Activated CD4-positive, alpha-beta T cell treated with anti-CD3 and anti-CD28 coated beads for 36 hours (primary cell): ENCODE data around the gene ERICH6B. TPM values are rescaled to one million over a fixed set of nuclear protein-coding genes. Genes with fewer than 3 reads are reported as not detected.
"Not testable (repeated sequence)": the region's sequence is repeated elsewhere in the genome, so short reads cannot be mapped to it uniquely, and the experiment has no call there.

Experiments used
- ATAC-seq: fragments of 200-7000 bp; cut with Tn5 transposase; one replicate; pipeline ENCODE4 v1.10.0; 2021; ENCODE audit warnings: mild to moderate bottlenecking, moderate library complexity
- CTCF ChIA-PET: fragments of 350-600 bp; sonication (Branson Sonifier 250); formaldehyde crosslinking; loops from one replicate; lab custom pipeline; 2021; ENCODE audit warnings: antibody characterized with exemption; lab: Charles Lee
- POLR2A ChIA-PET: fragments of 350-600 bp; sonication (Branson Sonifier 250); formaldehyde crosslinking; loops from one replicate; lab custom pipeline; 2021; ENCODE audit warnings: antibody characterized with exemption, inconsistent platforms; lab: Charles Lee
- DNase-seq: peaks from one replicate; pipeline ENCODE4 v3.0.0-alpha.2; 2020
- H3K27ac Mint-ChIP-seq: one replicate; pipeline ENCODE4 v1.8.0; 2021; ENCODE audit warnings: mixed read lengths
- H3K27me3 Mint-ChIP-seq: one replicate; pipeline ENCODE4 v1.8.0; 2021; ENCODE audit warnings: mixed read lengths
- H3K36me3 Mint-ChIP-seq: one replicate; pipeline ENCODE4 v1.8.0; 2021; ENCODE audit warnings: low read depth, mixed read lengths
- H3K4me1 Mint-ChIP-seq: one replicate; pipeline ENCODE4 v1.8.0; 2021; ENCODE audit warnings: mixed read lengths
- H3K4me3 Mint-ChIP-seq: one replicate; pipeline ENCODE4 v1.8.0; 2021; ENCODE audit warnings: mild to moderate bottlenecking, moderate library complexity, mixed read lengths
- H3K9me3 Mint-ChIP-seq: one replicate; pipeline ENCODE4 v1.8.0; 2021; ENCODE audit warnings: low read depth, mixed read lengths
- intact Hi-C, 2 experiments: fragments of 100-400 bp; cut with DNase I in 1 of 2; cut with micrococcal nuclease in 1 of 2; formaldehyde crosslinking; loops; one replicate each; pipeline versions ENCODE4 v1.14.2 to v1.15.1; 2022 to 2024; cut with DNase I, micrococcal nuclease
- total RNA-seq, 2 experiments: library from RNA; stranded (reverse); gene quantifications; one replicate each; pipeline ENCODE4 v1.2.3, GENCODE V29; 2021

The ERICH6B gene
- not detected for total RNA-seq

- Mint-ChIP-seq H3K27ac (no peak within 1 kb of the TSS), H3K4me3 (no peak within 1 kb of the TSS), H3K9me3 (no peaks in the 10 kb centered on the region), H3K4me1 (peaks cover 8% of the 10 kb centered on the region), H3K27me3 (peaks cover 38% of the 10 kb centered on the region), H3K36me3 (no peaks in the 10 kb centered on the region)
- CTCF ChIA-PET: interaction anchor here (0.6 kb wide), 1 partner anchor 65 kb away, joined by 3 read pairs; no protein-coding TSS in a partner anchor
- POLR2A ChIA-PET: no interaction called here
- intact Hi-C loops: no loop called here
- DNase-seq (peak; percentile 48), ATAC-seq (peak; percentile 58)
These were observed at the start of gene ERICH6B for GRCh38 chr13:45615501-45616101. ERICH6B (minus strand) TSS chr13:45615739; CDS start chr13:45597005, 18,734 bp downstream.

GRCh38 chr13:45662903-45663302 lies 47.4 kb upstream of the ERICH6B start:
- H3K4me3 Mint-ChIP-seq, POLR2A ChIA-PET, CTCF ChIA-PET, H3K36me3 Mint-ChIP-seq, ATAC-seq, DNase-seq, H3K9me3 Mint-ChIP-seq, H3K27ac Mint-ChIP-seq, H3K4me1 Mint-ChIP-seq, H3K27me3 Mint-ChIP-seq: not testable (repeated sequence)
- intact Hi-C loops: loop anchor here in 1 of 2 experiments (10.0 kb wide), 1 partner anchor 58 kb away; no protein-coding TSS in a partner anchor

DNA sequence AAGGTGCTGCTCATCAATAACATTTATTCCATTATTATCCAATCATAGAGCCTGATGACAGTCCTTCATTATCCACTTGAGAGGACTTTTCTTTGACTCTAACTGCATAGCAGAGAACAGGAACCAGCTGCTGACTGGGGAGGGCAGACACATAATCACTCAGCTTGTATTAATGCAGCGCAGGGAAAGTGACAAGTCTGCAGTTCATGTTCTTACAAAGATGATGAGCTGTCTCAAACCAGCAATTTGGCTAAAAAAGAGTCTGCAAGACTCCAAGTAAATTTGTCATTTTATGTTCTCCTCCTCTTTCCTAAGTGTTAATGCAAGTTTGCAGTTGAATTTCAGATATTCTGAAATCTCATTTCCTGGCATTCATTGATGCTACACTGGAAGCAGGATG lies 46.6 kb upstream of the ERICH6B start:
- Mint-ChIP-seq H3K36me3 (no peaks in the 10 kb centered on the region), H3K4me3 (no peak overlapping the region), H3K27me3 (no peaks in the 10 kb centered on the region), H3K27ac (no peak overlapping the region), H3K4me1 (peaks cover 8% of the 10 kb centered on the region), H3K9me3 (peaks cover 2% of the 10 kb centered on the region)
- DNase-seq (no peak), ATAC-seq (no peak)
- intact Hi-C loops: loop anchor here in 1 of 2 experiments (10.0 kb wide), 1 partner anchor 57 kb away; no protein-coding TSS in a partner anchor
- ChIA-PET CTCF (interaction anchor here (1.0 kb wide), 1 partner anchor 14 kb away, joined by 3 read pairs; no protein-coding TSS in a partner anchor), POLR2A (interaction anchor here (0.6 kb wide), 1 partner anchor 224 kb away, joined by 3 read pairs; no protein-coding TSS in a partner anchor)

- POLR2A ChIA-PET, DNase-seq, H3K4me3 Mint-ChIP-seq, CTCF ChIA-PET, H3K9me3 Mint-ChIP-seq, H3K36me3 Mint-ChIP-seq, H3K27ac Mint-ChIP-seq, H3K27me3 Mint-ChIP-seq, H3K4me1 Mint-ChIP-seq: not testable (repeated sequence)
- intact Hi-C loops: loop anchor here in 1 of 2 experiments (10.0 kb wide), 1 partner anchor 56 kb away; no protein-coding TSS in a partner anchor
- peak; percentile 26 for ATAC-seq
These were observed 44.9 kb upstream of the ERICH6B start for GRCh38 chr13:45660458-45660857.

DNA sequence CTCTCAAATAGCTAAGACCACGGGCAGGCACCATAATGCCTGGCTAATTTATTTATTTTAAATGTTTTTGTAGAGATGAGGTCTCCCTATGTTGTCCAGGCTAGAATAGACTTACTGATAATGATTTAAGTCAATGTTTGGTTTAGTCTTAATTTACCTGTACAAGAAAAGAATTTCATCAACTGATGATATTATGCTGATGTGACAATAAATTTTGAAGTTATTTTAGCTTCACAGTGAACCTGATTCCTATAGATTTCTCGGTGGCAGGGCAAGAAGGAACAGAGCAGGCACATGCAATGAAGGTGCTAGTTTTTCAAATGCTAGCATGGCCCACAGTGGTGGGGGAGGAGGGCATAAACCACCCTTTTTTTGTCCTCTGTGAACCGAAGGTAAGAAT lies 44.0 kb upstream of the ERICH6B start:
- H3K27ac Mint-ChIP-seq: no peak overlapping the region
- ChIA-PET CTCF (no interaction called here), POLR2A (no interaction called here)
- ATAC-seq (no peak), DNase-seq (no peak)
- H3K36me3 Mint-ChIP-seq: no peaks in the 10 kb centered on the region
- peaks cover 8% of the 10 kb centered on the region for H3K4me1 Mint-ChIP-seq
- intact Hi-C loops: no loop called here
- H3K9me3 Mint-ChIP-seq: peaks cover 2% of the 10 kb centered on the region
- H3K4me3 Mint-ChIP-seq: no peak overlapping the region
- no peaks in the 10 kb centered on the region for H3K27me3 Mint-ChIP-seq

- Mint-ChIP-seq H3K27me3 (no peaks in the 10 kb centered on the region), H3K36me3 (no peaks in the 10 kb centered on the region), H3K4me3 (no peak overlapping the region), H3K27ac (no peak overlapping the region), H3K4me1 (peaks cover 8% of the 10 kb centered on the region), H3K9me3 (peaks cover 2% of the 10 kb centered on the region)
- ChIA-PET POLR2A (no interaction called here), CTCF (no interaction called here)
- intact Hi-C loops: no loop called here
- ATAC-seq: no peak
- DNase-seq: no peak
These were observed 43.2 kb upstream of the ERICH6B start for GRCh38 chr13:45658586-45659235.

DNA sequence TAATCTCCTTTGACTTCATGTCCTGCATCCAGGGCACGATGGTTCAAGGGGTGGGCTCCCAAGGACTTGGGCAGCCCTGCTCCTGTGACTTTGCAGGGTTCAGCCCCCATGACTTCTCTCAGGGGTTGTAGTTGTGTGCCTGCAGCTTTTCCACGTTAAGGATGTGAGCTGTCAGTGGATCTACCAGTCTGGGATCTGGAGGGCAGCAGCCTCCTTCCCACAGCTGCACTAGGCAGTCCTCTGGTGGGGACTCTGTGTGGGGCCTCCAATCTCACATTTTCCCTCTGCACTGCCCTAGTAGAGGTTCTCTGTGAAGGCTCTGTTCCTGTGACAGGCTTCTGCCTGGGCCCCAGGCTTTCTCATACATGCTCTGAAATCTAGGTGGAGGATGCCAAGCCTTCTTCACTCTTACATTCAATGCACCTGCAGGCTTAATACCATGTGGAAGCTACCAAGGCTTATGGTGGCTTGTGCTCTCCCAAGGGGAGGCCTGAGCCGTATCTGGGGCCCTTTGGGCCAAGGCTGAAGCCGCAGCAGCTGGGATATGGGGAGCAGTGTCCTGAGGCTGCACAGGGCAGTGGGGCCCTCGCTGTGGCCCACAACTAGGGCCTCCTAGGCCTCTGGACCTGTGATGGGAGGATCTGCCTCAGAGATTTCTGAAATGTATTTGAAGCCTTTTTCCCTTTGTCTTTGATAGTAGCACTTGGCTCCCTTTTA lies 39.3 kb upstream of the ERICH6B start:
- DNase-seq: no peak
- H3K4me3 Mint-ChIP-seq: no peak overlapping the region
- H3K27me3 Mint-ChIP-seq: no peaks in the 10 kb centered on the region
- no peak overlapping the region for H3K27ac Mint-ChIP-seq
- ChIA-PET CTCF (interaction anchor here (1.3 kb wide), 1 partner anchor 23 kb away, joined by 4 read pairs; no protein-coding TSS in a partner anchor), POLR2A (no interaction called here)
- ATAC-seq: no peak
- H3K9me3 Mint-ChIP-seq: no peaks in the 10 kb centered on the region
- no peaks in the 10 kb centered on the region for H3K36me3 Mint-ChIP-seq
- intact Hi-C loops: no loop called here
- H3K4me1 Mint-ChIP-seq: peaks cover 5% of the 10 kb centered on the region

DNA sequence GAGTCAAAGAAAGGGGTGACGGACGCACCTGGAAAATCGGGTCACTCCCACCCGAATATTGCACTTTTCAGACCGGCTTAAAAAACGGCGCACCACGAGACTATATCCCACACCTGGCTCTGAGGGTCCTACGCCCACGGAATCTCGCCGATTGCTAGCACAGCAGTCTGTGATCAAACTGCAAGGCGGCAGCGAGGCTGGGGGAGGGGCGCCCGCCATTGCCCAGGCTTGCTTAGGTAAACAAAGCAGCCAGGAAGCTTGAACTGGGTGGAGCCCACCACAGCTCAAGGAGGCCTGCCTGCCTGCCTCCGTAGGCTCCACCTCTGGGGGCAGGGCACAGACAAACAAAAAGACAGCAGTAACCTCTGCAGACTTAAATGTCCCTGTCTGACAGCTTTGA lies 29.7 kb upstream of the ERICH6B start:
- H3K4me3 Mint-ChIP-seq, H3K27me3 Mint-ChIP-seq, H3K4me1 Mint-ChIP-seq, DNase-seq, CTCF ChIA-PET, H3K36me3 Mint-ChIP-seq, POLR2A ChIA-PET, H3K27ac Mint-ChIP-seq, ATAC-seq, intact Hi-C loops: not testable (repeated sequence)
- H3K9me3 Mint-ChIP-seq: peaks cover 13% of the 10 kb centered on the region

- CTCF ChIA-PET, H3K4me1 Mint-ChIP-seq, H3K4me3 Mint-ChIP-seq, H3K27me3 Mint-ChIP-seq, H3K36me3 Mint-ChIP-seq, intact Hi-C loops, POLR2A ChIA-PET, DNase-seq, H3K27ac Mint-ChIP-seq, ATAC-seq: not testable (repeated sequence)
- peaks cover 13% of the 10 kb centered on the region for H3K9me3 Mint-ChIP-seq
These were observed 26.6 kb upstream of the ERICH6B start for GRCh38 chr13:45642159-45642558.

DNA sequence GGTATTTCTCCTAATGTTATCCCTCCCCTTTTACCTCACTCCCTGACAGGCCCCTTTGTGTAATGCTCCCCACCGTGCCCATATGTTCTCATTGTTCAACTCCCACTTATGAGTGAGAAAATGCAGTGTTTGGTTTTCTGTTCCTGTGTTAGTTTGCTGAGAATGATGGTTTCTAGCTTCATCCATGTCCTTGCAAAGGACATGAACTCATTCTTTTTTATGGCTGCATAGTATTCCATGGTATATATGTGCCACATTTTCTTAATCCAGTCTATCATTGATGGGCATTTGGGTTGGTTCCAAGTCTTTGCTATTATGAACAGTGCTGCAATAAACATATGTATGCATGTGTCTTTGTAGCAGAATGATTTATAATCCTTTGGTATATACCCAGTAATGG lies 19.8 kb upstream of the ERICH6B start:
- DNase-seq, H3K36me3 Mint-ChIP-seq, POLR2A ChIA-PET, H3K4me3 Mint-ChIP-seq, ATAC-seq, H3K9me3 Mint-ChIP-seq, H3K27me3 Mint-ChIP-seq, intact Hi-C loops, H3K27ac Mint-ChIP-seq, H3K4me1 Mint-ChIP-seq: not testable (repeated sequence)
- CTCF ChIA-PET: interaction anchor here (0.9 kb wide), 1 partner anchor 12 kb away, joined by 3 read pairs; no protein-coding TSS in a partner anchor

- peaks cover 2% of the 10 kb centered on the region for H3K27me3 Mint-ChIP-seq
- no peaks in the 10 kb centered on the region for H3K4me1 Mint-ChIP-seq
- POLR2A ChIA-PET: no interaction called here
- no peaks in the 10 kb centered on the region for H3K9me3 Mint-ChIP-seq
- ATAC-seq (no peak), DNase-seq (no peak)
- H3K4me3 Mint-ChIP-seq: no peak overlapping the region
- no peak overlapping the region for H3K27ac Mint-ChIP-seq
- intact Hi-C loops: no loop called here
- H3K36me3 Mint-ChIP-seq: no peaks in the 10 kb centered on the region
- CTCF ChIA-PET: interaction anchor here (0.9 kb wide), 1 partner anchor 24 kb away, joined by 4 read pairs; no protein-coding TSS in a partner anchor
These were observed 15.3 kb upstream of the ERICH6B start for GRCh38 chr13:45630791-45631190.
